ENCODE data around the gene EIF4G3.
"Not testable (repeated sequence)": the region's sequence is repeated elsewhere in the genome, so short reads cannot be mapped to it uniquely, and the experiment has no call there.

Gene EIF4G3

GRCh38 chr1:21060523-21060922 lies 116.2 kb downstream of the EIF4G3 start:
- no peak for DNase-seq

GRCh38 chr1:21059021-21059420 lies 117.7 kb downstream of the EIF4G3 start:
- DNase-seq, result no peak

GRCh38 chr1:21058035-21058793 lies 118.5 kb downstream of the EIF4G3 start:
- DNase-seq, result no peak

GRCh38 chr1:21053189-21053928 lies 123.3 kb downstream of the EIF4G3 start:
- DNase-seq, result not testable (repeated sequence)

GRCh38 chr1:21052034-21052433 lies 124.7 kb downstream of the EIF4G3 start:
- DNase-seq, result no peak

GRCh38 chr1:21051177-21051825 lies 125.4 kb downstream of the EIF4G3 start:
- DNase-seq, result no peak

GRCh38 chr1:21050031-21050430 lies 126.7 kb downstream of the EIF4G3 start:
- no peak for DNase-seq

- no peak for DNase-seq
These were observed 128.2 kb downstream of the EIF4G3 start for GRCh38 chr1:21048462-21048861.

- DNase-seq, result no peak
These were observed 130.6 kb downstream of the EIF4G3 start for GRCh38 chr1:21046132-21046531.

- no peak for DNase-seq
These were observed 131.3 kb downstream of the EIF4G3 start for GRCh38 chr1:21045351-21045750.

- DNase-seq, result no peak
These were observed 133.6 kb downstream of the EIF4G3 start for GRCh38 chr1:21042929-21043605.

- DNase-seq, result no peak
These were observed 135.2 kb downstream of the EIF4G3 start for GRCh38 chr1:21041541-21041940.

GRCh38 chr1:21037091-21037490 lies 139.6 kb downstream of the EIF4G3 start:
- no peak for DNase-seq

- no peak for DNase-seq
These were observed 140.9 kb downstream of the EIF4G3 start for GRCh38 chr1:21035794-21036193.

- no peak for DNase-seq
These were observed 141.7 kb downstream of the EIF4G3 start for GRCh38 chr1:21034725-21035628.

- DNase-seq, result no peak
These were observed 144.0 kb downstream of the EIF4G3 start for GRCh38 chr1:21032741-21033140.

- no peak for DNase-seq
These were observed 146.5 kb downstream of the EIF4G3 start for GRCh38 chr1:21030181-21030580.

GRCh38 chr1:21028520-21029145 lies 148.1 kb downstream of the EIF4G3 start:
- no peak for DNase-seq

GRCh38 chr1:21027805-21028204 lies 148.9 kb downstream of the EIF4G3 start:
- DNase-seq, result no peak

- DNase-seq, result no peak
These were observed 151.8 kb downstream of the EIF4G3 start for GRCh38 chr1:21024918-21025317.

GRCh38 chr1:21024136-21024896 lies 152.4 kb downstream of the EIF4G3 start:
- not testable (repeated sequence) for DNase-seq
